ENCODE results near the gene MCCC1. TPM values are rescaled to one million over a fixed set of nuclear protein-coding genes. Genes with fewer than 3 reads are reported as not detected.

MCCC1 gene
- total and polyA plus RNA-seq, 2 of the 13 experiments (the other 11 are each of a cell fraction or from before 2014, with no cell fraction given) = 11.7 to 30.1 TPM

DNA sequence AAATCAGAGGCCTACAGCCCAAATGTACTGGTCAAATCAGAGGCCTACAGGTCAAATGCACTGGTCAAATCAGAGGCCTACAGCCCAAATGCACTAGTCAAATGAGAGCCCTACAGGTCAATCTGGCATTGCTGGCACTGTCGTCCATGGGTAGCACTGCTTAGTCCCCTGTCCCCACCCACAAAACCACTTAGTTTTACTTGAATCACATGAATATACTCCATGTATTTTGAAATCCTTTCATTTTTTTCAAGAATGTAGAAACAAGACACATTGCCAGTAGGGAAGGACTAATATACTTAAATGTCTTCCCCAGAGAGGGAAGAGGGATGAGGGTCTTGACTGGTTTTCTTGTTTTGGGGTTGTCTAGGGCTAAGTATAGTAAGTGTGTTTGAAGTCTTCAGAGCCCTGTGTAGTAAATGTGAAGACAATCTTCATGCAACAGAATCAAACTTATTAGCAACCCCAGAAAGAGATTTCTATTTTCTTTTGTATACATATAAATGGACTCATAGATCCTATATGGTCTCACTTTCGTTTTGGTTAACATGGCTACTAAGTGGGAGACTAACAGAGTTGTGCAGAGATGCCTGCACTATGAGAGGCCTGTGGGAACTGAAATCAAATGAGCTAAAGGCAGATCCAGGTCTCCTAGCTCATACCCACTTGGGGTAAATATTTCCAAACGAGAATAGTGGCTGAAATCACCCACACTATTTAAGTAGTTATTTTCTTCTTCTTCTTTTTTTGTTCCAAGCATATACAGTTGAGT lies 80.7 kb downstream of the MCCC1 start (continued):
- no peak for TF ChIP-seq RNF219 (CRISPR knock-in tag; IDR thresholded peaks at IDR 0.05)

- no peak overlapping the region for H3K9ac ChIP-seq (ENCODE audit: insufficient read depth, low read depth, low read length)
- no peaks in the 10 kb centered on the region for H3K9me3 ChIP-seq (ENCODE audit: low read length)
- no peaks in the 10 kb centered on the region for H3K79me2 ChIP-seq (ENCODE audit: insufficient read depth, low read length)
- H3K4me3 ChIP-seq (replicated peaks in 1 of 3; ENCODE audit: insufficient read depth in 1 of 3, low read depth in 2 of 3, low read length in 3 of 3) = no peak overlapping the region
- DNase-seq (ENCODE audit: low spot score) = no peak
- no peaks in the 10 kb centered on the region for H4K20me1 ChIP-seq (ENCODE audit: insufficient read depth, low read length)
- H2AFZ ChIP-seq (ENCODE audit: low read length) = no peak overlapping the region
- in situ Hi-C loops (cut with HindIII; ENCODE audit: extremely low pct_ligation_motif_present, low pct_unique_long_range_greater_than_20kb) = no loop called here
- ChIA-PET POLR2A (no interaction called here), CTCF (ENCODE audit: low intra/inter-chr PET ratio, low total read pairs) (no interaction called here)
- H3K4me1 ChIP-seq (ENCODE audit: insufficient read depth, low read length) = no peaks in the 10 kb centered on the region
- no peak for FAIRE-seq
- intact Hi-C loops (cut with micrococcal nuclease; ENCODE audit: unreplicated experiment) = no loop called here
- BruUV-seq (replicated peaks) = no TSS peak
- ATAC-seq = no peak
- no peak for TF ChIP-seq SRY (CRISPR knock-in tag; IDR thresholded peaks at IDR 0.05)
- no peak overlapping the region for H3K4me2 ChIP-seq (ENCODE audit: low read depth, low read length)
- H3K36me3 ChIP-seq (replicated peaks in 1 of 2; ENCODE audit: control insufficient read depth in 1 of 2, insufficient read depth in 2 of 2, low read length in 2 of 2) = peaks cover 0 to 21% of the 10 kb centered on the region in 2 experiments; a peak in 2 of 5 replicates
- no peak overlapping the region for H3K27ac ChIP-seq (ENCODE audit: extremely low read length, insufficient read depth, low read length)
- WGBS (ENCODE audit: low lambda C conversion rate) = 80% methylated on average over 2 of the region's 2 CpGs
- no peaks in the 10 kb centered on the region for H3K27me3 ChIP-seq (ENCODE audit: control insufficient read depth in 1 of 2, insufficient read depth in 2 of 2, low read length in 2 of 2)
These were observed 84.1 kb downstream of the MCCC1 start for GRCh38 chr3:183015185-183015584.

DNA sequence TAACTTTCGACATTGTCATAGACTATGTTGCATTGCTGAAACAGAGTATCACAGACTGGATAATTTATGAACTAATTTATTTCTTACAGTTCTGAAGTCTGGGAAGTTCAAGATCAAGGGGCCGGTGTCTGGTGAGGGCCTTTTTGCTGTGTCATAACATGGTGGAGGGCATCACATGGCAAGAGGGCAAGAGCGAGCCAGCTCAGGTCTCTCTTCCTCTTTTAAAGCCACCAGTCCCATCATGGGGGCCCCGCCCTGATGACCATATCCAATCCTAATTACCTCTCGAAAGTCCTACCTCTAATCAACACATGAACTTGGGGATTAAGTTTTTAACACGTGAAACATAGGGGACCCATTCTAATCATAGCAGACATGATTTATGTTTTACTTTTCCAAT lies 85.4 kb downstream of the MCCC1 start:
- BruUV-seq (replicated peaks) = no TSS peak
- CTCF ChIA-PET (ENCODE audit: low intra/inter-chr PET ratio, low total read pairs) = no interaction called here
- FAIRE-seq = no peak
- TF ChIP-seq SRSF9 (IDR thresholded peaks at IDR 0.05; ENCODE audit: borderline replicate concordance, insufficient read depth, low read depth, low read length, poor library complexity, severe bottlenecking) (no peak), ZFP62 (CRISPR knock-in tag; IDR thresholded peaks at IDR 0.05) (no peak), MIER3 (CRISPR knock-in tag; IDR thresholded peaks at IDR 0.05; ENCODE audit: borderline replicate concordance) (no peak), ZNF207 (IDR thresholded peaks at IDR 0.05; ENCODE audit: borderline replicate concordance) (no peak), ZNF136 (CRISPR knock-in tag; IDR thresholded peaks at IDR 0.05; ENCODE audit: low read depth) (no peak), ZNF615 (CRISPR knock-in tag; IDR thresholded peaks at IDR 0.05; ENCODE audit: borderline replicate concordance) (no peak), ZNF441 (CRISPR knock-in tag; IDR thresholded peaks at IDR 0.05; ENCODE audit: borderline replicate concordance) (no peak)
- TF ChIP-seq, protein P1, sequence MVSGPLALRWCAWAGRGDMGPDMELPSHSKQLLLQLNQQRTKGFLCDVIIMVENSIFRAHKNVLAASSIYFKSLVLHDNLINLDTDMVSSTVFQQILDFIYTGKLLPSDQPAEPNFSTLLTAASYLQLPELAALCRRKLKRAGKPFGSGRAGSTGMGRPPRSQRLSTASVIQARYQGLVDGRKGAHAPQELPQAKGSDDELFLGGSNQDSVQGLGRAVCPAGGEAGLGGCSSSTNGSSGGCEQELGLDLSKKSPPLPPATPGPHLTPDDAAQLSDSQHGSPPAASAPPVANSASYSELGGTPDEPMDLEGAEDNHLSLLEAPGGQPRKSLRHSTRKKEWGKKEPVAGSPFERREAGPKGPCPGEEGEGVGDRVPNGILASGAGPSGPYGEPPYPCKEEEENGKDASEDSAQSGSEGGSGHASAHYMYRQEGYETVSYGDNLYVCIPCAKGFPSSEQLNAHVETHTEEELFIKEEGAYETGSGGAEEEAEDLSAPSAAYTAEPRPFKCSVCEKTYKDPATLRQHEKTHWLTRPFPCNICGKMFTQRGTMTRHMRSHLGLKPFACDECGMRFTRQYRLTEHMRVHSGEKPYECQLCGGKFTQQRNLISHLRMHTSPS (CRISPR knock-in tag; IDR thresholded peaks at IDR 0.05; ENCODE audit: low read depth) = no peak

More for the DNA sequence above, 85.4 kb downstream of the MCCC1 start:
- Histone ChIP-seq H3K79me2 (ENCODE audit: insufficient read depth, low read length) (no peaks in the 10 kb centered on the region), H3K4me2 (ENCODE audit: low read depth, low read length) (no peak overlapping the region), H3K9ac (ENCODE audit: insufficient read depth, low read depth, low read length) (no peak overlapping the region), H3K9me3 (ENCODE audit: low read length) (no peaks in the 10 kb centered on the region), H3K27ac (ENCODE audit: extremely low read length, insufficient read depth, low read length) (no peak overlapping the region), H2AFZ (ENCODE audit: low read length) (no peak overlapping the region), H4K20me1 (ENCODE audit: insufficient read depth, low read length) (no peaks in the 10 kb centered on the region), H3K27me3 (ENCODE audit: control insufficient read depth in 1 of 2, insufficient read depth in 2 of 2, low read length in 2 of 2) (no peaks in the 10 kb centered on the region), H3K36me3 (replicated peaks in 1 of 2; ENCODE audit: control insufficient read depth in 1 of 2, insufficient read depth in 2 of 2, low read length in 2 of 2) (peaks cover 0 to 10% of the 10 kb centered on the region in 2 experiments; a peak in 2 of 5 replicates), H3K4me1 (ENCODE audit: insufficient read depth, low read length) (no peaks in the 10 kb centered on the region), H3K4me3 (replicated peaks in 1 of 3; ENCODE audit: insufficient read depth in 1 of 3, low read depth in 2 of 3, low read length in 3 of 3) (no peak overlapping the region)
- ATAC-seq (no peak), DNase-seq (ENCODE audit: low spot score) (no peak)
- 89% methylated on average over 6 of the region's 6 CpGs for WGBS (ENCODE audit: low lambda C conversion rate)
- intact Hi-C loops (cut with micrococcal nuclease; ENCODE audit: unreplicated experiment) = no loop called here
- in situ Hi-C loops (cut with HindIII; ENCODE audit: extremely low pct_ligation_motif_present, low pct_unique_long_range_greater_than_20kb) = no loop called here
- POLR2A ChIA-PET = no interaction called here

All from HepG2 (cell line).